Heart right ventricle (tissue), 16 donors: ENCODE data around the gene RBBP5. TPM values are rescaled to one million over a fixed set of nuclear protein-coding genes. Genes with fewer than 3 reads are reported as not detected.

Experiments
- ATAC-seq, 8 donors: fragments of 200-7000 bp; cut with Tn5 transposase; one replicate each; pipeline ENCODE4 v1.9.1; 2020; ENCODE audit warnings: mild to moderate bottlenecking in 8 of 8, moderate library complexity in 8 of 8, moderate number of reproducible peaks in 1 of 8
- DNase-seq, 2 donors: peaks; one replicate each; pipeline ENCODE4 v3.0.0-alpha.2; 2020
- H3K27ac ChIP-seq, 10 donors: fragments of 200-600 bp; sonication (generic) in 2 of 10; one replicate each; pipeline versions ENCODE4 v1.5.0 to v1.8.0; 2020 to 2022; ENCODE audit warnings: mild to moderate bottlenecking in 3 of 10
- H3K27me3 ChIP-seq, 7 donors: fragments of 200-600 bp; one replicate each; pipeline ENCODE4 v1.8.0; 2021 to 2022; ENCODE audit warnings: mild to moderate bottlenecking in 2 of 7
- H3K36me3 ChIP-seq, 9 donors: fragments of 200-600 bp; sonication (generic) in 1 of 9; one replicate each; pipeline versions ENCODE4 v1.5.0 to v1.8.0; 2020 to 2022; ENCODE audit warnings: mild to moderate bottlenecking in 2 of 9
- H3K4me1 ChIP-seq, 9 donors: fragments of 200-600 bp; sonication (generic) in 1 of 9; one replicate each; pipeline versions ENCODE4 v1.5.0 to v1.8.0; 2020 to 2022; ENCODE audit warnings: mild to moderate bottlenecking in 4 of 9
- H3K4me3 ChIP-seq, 10 donors: fragments of 200-600 bp; sonication (generic) in 2 of 10; one replicate each; pipeline versions ENCODE4 v1.5.0 to v1.8.0; 2020 to 2022; ENCODE audit warnings: mild to moderate bottlenecking in 7 of 10, moderate library complexity in 2 of 10
- H3K9me3 ChIP-seq, 11 donors: fragments of 200-600 bp in 10 of 11; sonication (generic) in 2 of 11; one replicate each; pipeline versions ENCODE4 v1.5.0 to v1.8.0; 2013 to 2022; ENCODE audit warnings: mild to moderate bottlenecking in 2 of 11, control low read depth in 1 of 11, moderate library complexity in 1 of 11
- WGBS, 2 donors: extraction: QIAGEN DNeasy Blood & Tissue Kit; methylation state at CpG; one replicate each; pipeline ENCODE4 v1.1.7; 2013; ENCODE audit warnings: inconsistent platforms in 1 of 2; 5-methylcytosine and 5-hydroxymethylcytosine counted together
- intact Hi-C, 10 donors: fragments of 100-400 bp; cut with DNase I; formaldehyde crosslinking; loops; one replicate each; pipeline versions ENCODE4 v1.11.1 to v1.14.2; 2022
- polyA plus RNA-seq, 2 donors: library from polyadenylated mRNA; stranded (reverse); fragments of 200-250 nt; gene quantifications; one replicate each; pipeline ENCODE4 v1.2.3, GENCODE V29; 2013
- total RNA-seq, 10 donors: library from RNA; stranded (reverse); fragmentation: NEBNext Ultra II Directional in 3 of 10; extraction: Animal tissue kit (Norgen Biotek cat#: 25700) in 3 of 10; gene quantifications; one replicate each; pipeline versions ENCODE4 v1.2.1 to v1.2.4, GENCODE V29; 2021 to 2023
- TF ChIP-seq, protein P1 (sequence below), 9 donors: fragments of 200-600 bp; sonication (generic) in 2 of 9; IDR thresholded peaks; one replicate each; pipeline versions ENCODE4 v1.5.0 to v1.8.0; 2021 to 2022; ENCODE audit warnings: antibody characterized with exemption in 9 of 9, mild to moderate bottlenecking in 5 of 9, moderate library complexity in 1 of 9
- donor health status: Arrhythmogenic right ventricular cardiomyopathy.
- donor health status: ischemic (EF 13 %, LVEDD 7.1; RV severe dilation, severe dysfunction).
- donor health status: healthy with polysubstance abuse.
- donor health status: DM: no; HTN: yes; CAD: no.
- donor health status: DM: no; HTN: no; CAD: no.
- donor health status: ischemic (EF 25% LVEDD 6.9; RV normal size, moderate dysfunction).
- donor health status: ischemic (EF 25% LVEDD 5.7; RV mildly dilated, moderate dysfunction).
- donor health status: healthy.
- donor health status: DM: yes; HTN: yes; CAD: no.
- donor health status: Ischemic cardiomyopathy.
- donor health status: ischemic (EF 35%, LVEDD 5.7; RV mildly dilated, moderate dysfunction).
- donor health status: nonischemic (EF 11% LVEDD 7.7; RV severe dilation, severe dysfunction).
- donor health status: DM: yes; HTN: yes; CAD: no.
- donor health status: PGD.
- donor health status: ischemic (EF 29% LVEDD 5.4; RV normal size, mild dysfunction).
- donor health status: nonischemic (EF 23%, LVEDD 6.1; RV moderate dilation, normal function).

The RBBP5 gene
- total and polyA plus RNA-seq, 12 donors: 3.4 to 12.4 (median 9.0) TPM

DNA sequence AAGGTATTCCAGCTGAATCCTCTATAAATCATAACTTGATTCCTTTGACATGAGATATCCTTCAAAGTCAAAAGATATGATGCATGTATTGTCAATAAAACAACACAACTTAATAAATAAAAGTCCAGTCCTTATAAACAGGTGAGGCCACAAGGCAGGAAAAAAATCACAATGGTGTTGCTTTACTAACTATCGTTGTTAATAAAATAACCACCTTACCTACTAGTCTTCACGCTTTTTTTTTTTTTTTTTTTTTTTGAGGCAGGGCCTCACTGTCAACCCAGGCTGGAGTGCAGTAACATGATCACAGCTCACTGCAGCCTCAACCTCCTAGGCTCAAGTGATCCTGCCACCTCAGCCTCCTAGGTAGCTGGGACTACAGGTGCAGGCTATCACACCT is 37.4 kb downstream of the RBBP5 start, which contains the start of gene TMEM81:
Gene TMEM81, minus strand, starts transcription at position 101 of the 400 bp plus-strand sequence. CDS start 140 bp downstream, outside the sequence.
- 97 to 98% methylated on average over 2 of the region's 2 CpGs for WGBS, 2 donors
- intact Hi-C loops: no loop called here
- ATAC-seq: no peak

DNA sequence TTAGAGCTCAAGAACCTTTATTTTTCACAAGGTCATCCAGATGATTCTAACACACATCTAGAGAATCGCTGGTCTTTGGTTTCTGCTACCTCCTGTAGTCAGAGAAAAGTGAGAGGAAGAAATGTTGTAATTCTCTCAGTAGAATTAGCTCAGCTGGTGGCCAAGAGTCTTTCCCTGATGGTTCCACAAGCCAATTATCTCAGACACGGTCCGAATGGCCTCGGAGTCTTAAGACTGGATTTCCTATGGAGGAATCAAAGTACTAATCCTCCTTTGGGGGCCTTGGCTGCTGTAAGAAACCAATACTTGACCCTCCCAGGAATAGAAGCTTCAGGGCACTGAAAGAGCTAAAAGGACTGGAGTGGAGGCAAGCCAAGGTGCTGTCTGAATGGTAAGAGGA is 39.3 kb downstream of the RBBP5 start:
- Histone ChIP-seq H3K4me3 (no peak overlapping the region), H3K36me3 (peaks cover 0 to 50% (median 18%) of the 10 kb centered on the region in 9 donors), H3K27ac (no peak overlapping the region), H3K9me3 (no peaks in the 10 kb centered on the region), H3K4me1 (peaks cover 0 to 6% (median 1%) of the 10 kb centered on the region in 9 donors), H3K27me3 (no peaks in the 10 kb centered on the region)
- WGBS, 2 donors: 92 to 98% methylated on average over 4 of the region's 4 CpGs
- intact Hi-C loops: no loop called here
- TF ChIP-seq, protein P1, sequence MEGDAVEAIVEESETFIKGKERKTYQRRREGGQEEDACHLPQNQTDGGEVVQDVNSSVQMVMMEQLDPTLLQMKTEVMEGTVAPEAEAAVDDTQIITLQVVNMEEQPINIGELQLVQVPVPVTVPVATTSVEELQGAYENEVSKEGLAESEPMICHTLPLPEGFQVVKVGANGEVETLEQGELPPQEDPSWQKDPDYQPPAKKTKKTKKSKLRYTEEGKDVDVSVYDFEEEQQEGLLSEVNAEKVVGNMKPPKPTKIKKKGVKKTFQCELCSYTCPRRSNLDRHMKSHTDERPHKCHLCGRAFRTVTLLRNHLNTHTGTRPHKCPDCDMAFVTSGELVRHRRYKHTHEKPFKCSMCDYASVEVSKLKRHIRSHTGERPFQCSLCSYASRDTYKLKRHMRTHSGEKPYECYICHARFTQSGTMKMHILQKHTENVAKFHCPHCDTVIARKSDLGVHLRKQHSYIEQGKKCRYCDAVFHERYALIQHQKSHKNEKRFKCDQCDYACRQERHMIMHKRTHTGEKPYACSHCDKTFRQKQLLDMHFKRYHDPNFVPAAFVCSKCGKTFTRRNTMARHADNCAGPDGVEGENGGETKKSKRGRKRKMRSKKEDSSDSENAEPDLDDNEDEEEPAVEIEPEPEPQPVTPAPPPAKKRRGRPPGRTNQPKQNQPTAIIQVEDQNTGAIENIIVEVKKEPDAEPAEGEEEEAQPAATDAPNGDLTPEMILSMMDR (IDR thresholded peaks at IDR 0.05): no peak
- DNase-seq (no peak), ATAC-seq (no peak)

More for the DNA sequence above, 37.4 kb downstream of the RBBP5 start, which contains the start of gene TMEM81:
- peaks cover 0 to 69% (median 32%) of the 10 kb centered on the region in 9 donors for H3K36me3 ChIP-seq
- no peak within 1 kb of the TSS for H3K27ac ChIP-seq
- DNase-seq: no peak
- TF ChIP-seq, protein P1 (IDR thresholded peaks at IDR 0.05): no peak
- no peak within 1 kb of the TSS for H3K4me3 ChIP-seq
- H3K9me3 ChIP-seq: no peaks in the 10 kb centered on the region
- no peaks in the 10 kb centered on the region for H3K4me1 ChIP-seq
- H3K27me3 ChIP-seq: no peaks in the 10 kb centered on the region

DNA sequence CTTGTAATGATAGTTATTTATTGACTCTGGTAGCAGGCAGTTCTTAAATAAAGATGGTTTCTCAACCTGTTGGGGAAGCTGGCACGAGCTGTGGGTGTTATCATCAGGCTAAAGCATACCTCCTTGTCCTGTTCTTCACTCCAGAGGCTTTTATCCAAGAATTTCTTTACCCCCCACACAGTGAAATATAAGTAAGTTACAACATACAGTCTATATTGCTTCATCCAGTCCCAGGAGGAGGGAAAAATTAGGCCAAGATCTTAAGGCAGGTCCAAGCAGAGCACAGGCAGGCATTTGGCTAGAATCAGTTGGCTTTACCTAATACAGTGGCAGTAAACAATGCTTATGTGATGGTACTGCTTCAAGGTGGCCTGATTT is 43.9 kb downstream of the RBBP5 start:
- Histone ChIP-seq H3K9me3 (no peaks in the 10 kb centered on the region), H3K27ac (no peak overlapping the region), H3K36me3 (peaks cover 0 to 6% (median 0%) of the 10 kb centered on the region in 9 donors), H3K4me3 (no peak overlapping the region), H3K4me1 (peaks cover 0 to 17% (median 6%) of the 10 kb centered on the region in 9 donors), H3K27me3 (no peaks in the 10 kb centered on the region)
- ATAC-seq: no peak
- TF ChIP-seq, protein P1 (IDR thresholded peaks at IDR 0.05): no peak
- WGBS, 2 donors: 83 to 85% methylated on average over 1 of the region's 1 CpG
- no peak for DNase-seq
- intact Hi-C loops: loop anchor here in 1 of 10 donors (10.0 kb wide), 1 partner anchor 177 kb away; no protein-coding TSS in a partner anchor

DNA sequence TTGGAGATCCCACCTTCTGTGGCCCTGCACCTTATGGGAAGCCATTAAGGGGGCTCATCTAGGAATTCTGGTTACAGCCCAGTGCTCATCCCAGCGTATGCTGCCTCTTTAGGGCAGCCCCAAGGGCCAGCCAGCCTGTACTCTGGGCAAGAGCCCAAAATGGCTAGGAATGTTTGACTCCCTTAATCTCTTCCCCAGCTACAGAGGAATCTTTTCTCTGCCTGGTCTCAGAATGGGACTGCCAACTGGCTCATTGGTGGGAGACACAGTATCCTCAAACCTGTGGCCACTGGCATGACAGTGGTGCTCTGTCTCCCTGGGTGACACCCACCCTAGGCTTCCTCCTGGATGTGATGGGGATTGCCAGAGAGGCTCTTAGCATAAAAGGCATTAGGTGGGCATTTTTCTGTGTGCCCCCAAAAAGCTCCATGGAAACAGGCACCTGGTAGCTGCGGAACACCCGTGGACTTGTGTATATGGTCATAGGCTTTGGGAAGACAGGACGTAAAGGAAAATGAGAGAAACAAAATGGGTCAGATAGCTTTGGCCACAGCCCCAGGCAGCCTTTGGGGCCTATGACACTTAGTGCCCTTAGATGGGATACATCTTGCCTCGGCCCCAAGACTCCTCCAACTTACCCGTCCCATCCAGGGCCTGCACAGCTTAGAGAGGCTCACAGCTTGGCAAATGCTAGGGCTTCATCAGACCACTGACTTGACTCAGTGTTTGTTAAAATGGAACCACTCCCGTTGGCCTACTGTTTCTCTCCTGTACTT is 44.4 kb downstream of the RBBP5 start:
- 90 to 92% methylated on average over 7 of the region's 7 CpGs for WGBS, 2 donors
- H3K27ac ChIP-seq: no peak overlapping the region
- H3K27me3 ChIP-seq: no peaks in the 10 kb centered on the region
- no peak overlapping the region for H3K4me3 ChIP-seq
- H3K36me3 ChIP-seq: peaks cover 0 to under 1% (median 0%) of the 10 kb centered on the region in 9 donors
- intact Hi-C loops: loop anchor here in 1 of 10 donors (10.0 kb wide), 1 partner anchor 177 kb away; no protein-coding TSS in a partner anchor
- TF ChIP-seq, protein P1 (IDR thresholded peaks at IDR 0.05): no peak
- peak; percentile 52 to 93 (median 81) for ATAC-seq
- no peaks in the 10 kb centered on the region for H3K9me3 ChIP-seq
- peak in 1 of 2 donors; percentile 28 for DNase-seq
- H3K4me1 ChIP-seq: peaks cover 0 to 17% (median 6%) of the 10 kb centered on the region in 9 donors
